CD4-positive, alpha-beta T cell (primary cell): ENCODE results near the gene DEF6. TPM values are rescaled to one million over a fixed set of nuclear protein-coding genes. Genes with fewer than 3 reads are reported as not detected.

ENCODE experiments used
- ATAC-seq: fragments of 200-7000 bp; cut with Tn5 transposase; one replicate; pipeline ENCODE4 v1.10.0; 2022; ENCODE audit warnings: mild to moderate bottlenecking; ENCODE audit not compliant: poor library complexity
- CTCF ChIA-PET: fragments of 350-600 bp; sonication (Branson Sonifier 250); formaldehyde crosslinking; loops from one replicate; lab custom pipeline; 2021; ENCODE audit warnings: antibody characterized with exemption, inconsistent platforms; lab: Charles Lee
- POLR2A ChIA-PET: fragments of 350-600 bp; sonication (Branson Sonifier 250); formaldehyde crosslinking; loops from one replicate; lab custom pipeline; 2021; ENCODE audit warnings: antibody characterized with exemption, inconsistent platforms; lab: Charles Lee
- DNase-seq, 14 experiments: peaks; one replicate each; pipeline ENCODE4 v3.0.0-alpha.2; 2013 to 2020; ENCODE audit warnings: mixed read lengths in 2 of 14
- H3K27ac ChIP-seq, 2 donors: one replicate each; pipeline versions ENCODE4 v1.5.1 to v1.7.0; 2013; ENCODE audit warnings: low read length in 2 of 2, low read depth in 1 of 2, mild to moderate bottlenecking in 1 of 2
- H3K27me3 ChIP-seq, 2 experiments: 1 replicate in 1 of 2; 2 replicates in 1 of 2; pipeline versions ENCODE4 v1.6.1 to v1.7.0; 2013; ENCODE audit warnings: low read length in 2 of 2, control low read depth in 1 of 2, mild to moderate bottlenecking in 1 of 2, moderate library complexity in 1 of 2; ENCODE audit not compliant: insufficient read depth in 2 of 2, control insufficient read depth in 1 of 2
- H3K36me3 ChIP-seq: one replicate; pipeline ENCODE4 v1.6.1; 2013; ENCODE audit warnings: low read length, control low read depth; ENCODE audit not compliant: insufficient read depth
- H3K4me1 ChIP-seq: one replicate; pipeline ENCODE4 v1.6.1; 2013; ENCODE audit warnings: low read length, control low read depth; ENCODE audit not compliant: insufficient read depth
- H3K4me3 ChIP-seq: one replicate; pipeline ENCODE4 v1.5.1; 2013; ENCODE audit warnings: mild to moderate bottlenecking, low read length, moderate library complexity
- H3K9me3 ChIP-seq, 2 experiments: 1 replicate in 1 of 2; 2 replicates in 1 of 2; pipeline versions ENCODE4 v1.6.1 to v1.7.0; 2013; ENCODE audit warnings: low read length in 2 of 2, mild to moderate bottlenecking in 2 of 2, control low read depth in 1 of 2, moderate library complexity in 1 of 2; ENCODE audit not compliant: control insufficient read depth in 1 of 2, insufficient read depth in 1 of 2
- H3K27ac Mint-ChIP-seq: one replicate; pipeline ENCODE4 v1.8.0; 2020; ENCODE audit warnings: mixed read lengths
- H3K27me3 Mint-ChIP-seq: one replicate; pipeline ENCODE4 v1.8.0; 2021; ENCODE audit warnings: mixed read lengths
- H3K36me3 Mint-ChIP-seq: one replicate; pipeline ENCODE4 v1.8.0; 2021; ENCODE audit warnings: low read depth, mixed read lengths
- H3K4me1 Mint-ChIP-seq: one replicate; pipeline ENCODE4 v1.8.0; 2021; ENCODE audit warnings: low read depth, mixed read lengths
- H3K4me3 Mint-ChIP-seq: one replicate; pipeline ENCODE4 v1.8.0; 2020; ENCODE audit warnings: mild to moderate bottlenecking, mixed read lengths
- H3K9me3 Mint-ChIP-seq: one replicate; pipeline ENCODE4 v1.8.0; 2020; ENCODE audit warnings: mixed read lengths
- intact Hi-C, 2 experiments: fragments of 100-400 bp; cut with DNase I in 1 of 2; cut with micrococcal nuclease in 1 of 2; formaldehyde crosslinking; loops; one replicate each; pipeline versions ENCODE4 v1.15.1 to v1.9.0; 2023 to 2025; cut with DNase I, micrococcal nuclease
- polyA plus RNA-seq, 2 donors: library from polyadenylated mRNA; unstranded; fragments of 120-200 nt; gene quantifications; one replicate each; pipeline ENCODE4 v1.2.1, GENCODE V29; 2013
- total RNA-seq, 174 experiments: library from RNA in 2 of 174; stranded (reverse) in 2 of 174; gene quantifications; one replicate each; pipeline ENCODE4 v1.2.3 and lab custom pipeline; 2021 to 2026
- TF ChIP-seq, protein P1 (sequence below): fragments of 200-600 bp; IDR thresholded peaks from one replicate; pipeline ENCODE4 v1.8.0; 2022; ENCODE audit warnings: antibody characterized with exemption, mild to moderate bottlenecking

Gene DEF6
- total RNA-seq = 100 to 1,000 TPM; 209 to 212 TPM
- polyA plus RNA-seq (2013, experiment 1 of 2) = 186 TPM
- polyA plus RNA-seq (2013, experiment 2 of 2) = 219 TPM
- total RNA-seq (lab: John Stamatoyannopoulos, UW) = 47.3 to 495 (median 223) reads per million in 172 experiments

DNA sequence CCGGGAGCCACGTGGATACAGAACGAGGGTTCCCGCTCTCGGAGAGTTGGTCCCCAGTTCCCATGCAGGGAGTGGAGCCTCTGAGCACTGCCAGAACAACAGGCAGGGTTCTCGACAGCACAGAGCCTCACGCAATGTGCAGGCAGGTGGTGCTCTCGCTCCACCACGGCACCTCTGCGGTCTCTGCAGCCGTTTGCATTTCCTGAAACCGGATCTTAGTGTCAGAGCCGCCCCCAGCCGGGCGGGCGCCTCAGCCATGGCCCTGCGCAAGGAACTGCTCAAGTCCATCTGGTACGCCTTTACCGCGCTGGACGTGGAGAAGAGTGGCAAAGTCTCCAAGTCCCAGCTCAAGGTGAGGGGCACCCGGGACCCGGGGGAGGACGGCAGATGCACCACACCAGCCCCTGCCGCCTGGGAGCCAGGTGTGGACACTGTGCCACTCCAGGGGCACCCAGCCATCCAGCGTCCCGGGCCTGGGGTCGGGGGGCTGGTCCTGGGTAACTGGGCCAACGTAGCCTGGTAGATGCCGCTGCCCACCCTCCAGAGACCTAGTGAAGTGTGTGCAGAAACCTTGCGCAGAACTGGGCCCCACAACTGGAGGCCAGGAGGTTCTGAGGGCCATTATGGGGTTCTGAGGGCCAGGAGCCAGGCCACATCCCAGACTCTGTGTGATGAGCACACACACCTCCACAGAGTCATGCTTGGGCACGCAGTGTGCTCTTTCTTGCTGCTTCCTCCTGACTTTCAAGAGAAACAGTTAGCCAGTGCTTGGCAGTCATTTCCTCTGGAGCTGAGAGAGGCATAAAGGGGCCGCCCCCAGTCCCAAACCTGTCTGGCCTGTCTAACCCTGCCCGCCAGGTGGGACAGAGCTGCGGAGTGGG is at the start of gene DEF6:
DEF6 (plus strand) TSS at position 218 of the 881 bp plus-strand sequence; CDS start at position 257, 39 bp downstream.
- ChIA-PET CTCF (interaction anchor here (0.6 to 7.9 kb wide), 16 partner anchors 13 to 254 kb away, joined by 3 to 75 read pairs (median 5); partner anchors contain the start of genes FANCE, PPARD and RPL10A), POLR2A (interaction anchor here (0.6 to 9.2 kb wide), 13 partner anchors 13 to 254 kb away, joined by 3 to 94 read pairs (median 7); partner anchors contain the start of genes FANCE, PPARD, RPL10A and ZNF76)
- no peaks in the 10 kb centered on the region for H3K9me3 Mint-ChIP-seq
- H3K36me3 ChIP-seq = peaks cover 39% of the 10 kb centered on the region
- H3K9me3 ChIP-seq = no peaks in the 10 kb centered on the region
- H3K27me3 ChIP-seq = no peaks in the 10 kb centered on the region
- ATAC-seq (peak; percentile 73), DNase-seq (peak; percentile 82 to 95 (median 88))
- H3K4me3 Mint-ChIP-seq = peak within 1 kb of the TSS; percentile 87
- peak within 1 kb of the TSS; percentile 96 for H3K27ac Mint-ChIP-seq
- H3K27ac ChIP-seq = peak within 1 kb of the TSS; percentile 88 to 91
- H3K36me3 Mint-ChIP-seq = peaks cover 74% of the 10 kb centered on the region
- intact Hi-C loops = loop anchor here (1.0 to 5.0 kb wide), 5 partner anchors 12 to 254 kb away; partner anchors contain the start of genes RPL10A (in 2 of the 2) and PPARD (in 1 of the 2)
- no peaks in the 10 kb centered on the region for H3K27me3 Mint-ChIP-seq
- peaks cover 57% of the 10 kb centered on the region for H3K4me1 ChIP-seq
- H3K4me1 Mint-ChIP-seq = peaks cover 57% of the 10 kb centered on the region
- peak within 1 kb of the TSS; percentile 81 for H3K4me3 ChIP-seq
- TF ChIP-seq, protein P1, sequence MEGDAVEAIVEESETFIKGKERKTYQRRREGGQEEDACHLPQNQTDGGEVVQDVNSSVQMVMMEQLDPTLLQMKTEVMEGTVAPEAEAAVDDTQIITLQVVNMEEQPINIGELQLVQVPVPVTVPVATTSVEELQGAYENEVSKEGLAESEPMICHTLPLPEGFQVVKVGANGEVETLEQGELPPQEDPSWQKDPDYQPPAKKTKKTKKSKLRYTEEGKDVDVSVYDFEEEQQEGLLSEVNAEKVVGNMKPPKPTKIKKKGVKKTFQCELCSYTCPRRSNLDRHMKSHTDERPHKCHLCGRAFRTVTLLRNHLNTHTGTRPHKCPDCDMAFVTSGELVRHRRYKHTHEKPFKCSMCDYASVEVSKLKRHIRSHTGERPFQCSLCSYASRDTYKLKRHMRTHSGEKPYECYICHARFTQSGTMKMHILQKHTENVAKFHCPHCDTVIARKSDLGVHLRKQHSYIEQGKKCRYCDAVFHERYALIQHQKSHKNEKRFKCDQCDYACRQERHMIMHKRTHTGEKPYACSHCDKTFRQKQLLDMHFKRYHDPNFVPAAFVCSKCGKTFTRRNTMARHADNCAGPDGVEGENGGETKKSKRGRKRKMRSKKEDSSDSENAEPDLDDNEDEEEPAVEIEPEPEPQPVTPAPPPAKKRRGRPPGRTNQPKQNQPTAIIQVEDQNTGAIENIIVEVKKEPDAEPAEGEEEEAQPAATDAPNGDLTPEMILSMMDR = peak; percentile 78

DNA sequence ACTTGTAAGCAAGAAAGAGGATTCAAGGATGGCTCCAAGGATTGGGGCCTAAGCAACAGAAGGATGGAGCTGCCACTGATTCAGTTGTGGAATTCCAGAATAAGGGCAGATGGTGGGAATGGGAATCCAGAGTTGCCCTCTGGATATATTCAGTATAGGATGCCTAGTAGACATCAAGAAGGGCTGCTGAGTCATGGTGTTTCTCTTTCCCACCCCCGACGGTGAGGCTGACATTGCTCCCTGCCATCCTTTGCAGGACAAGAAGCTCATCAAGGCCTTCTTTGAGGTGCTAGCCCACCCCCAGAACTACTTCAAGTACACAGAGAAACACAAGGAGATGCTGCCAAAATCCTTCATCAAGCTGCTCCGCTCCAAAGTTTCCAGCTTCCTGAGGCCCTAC is 49.3 kb upstream of the DEF6 start:
- ATAC-seq = no peak
- H3K4me3 Mint-ChIP-seq = no peak overlapping the region
- POLR2A ChIA-PET = interaction anchor here (1.3 kb wide), 1 partner anchor 11 kb away, joined by 3 read pairs; the partner anchor contains the start of gene ZNF76

GRCh38 chr6:35248965-35249364 is 48.7 kb upstream of the DEF6 start:
- Histone ChIP-seq H3K27ac (no peak overlapping the region), H3K4me1 (no peaks in the 10 kb centered on the region), H3K27me3 (no peaks in the 10 kb centered on the region), H3K9me3 (no peaks in the 10 kb centered on the region), H3K36me3 (peaks cover 9% of the 10 kb centered on the region), H3K4me3 (no peak overlapping the region)
- Mint-ChIP-seq H3K9me3 (no peaks in the 10 kb centered on the region), H3K36me3 (no peaks in the 10 kb centered on the region), H3K4me3 (no peak overlapping the region), H3K27ac (no peak overlapping the region), H3K27me3 (no peaks in the 10 kb centered on the region), H3K4me1 (peaks cover 10% of the 10 kb centered on the region)
- ChIA-PET POLR2A (interaction anchor here (1.3 kb wide), 1 partner anchor 10 kb away, joined by 3 read pairs; the partner anchor contains the start of gene ZNF76), CTCF (no interaction called here)
- TF ChIP-seq, protein P1 = no peak
- no peak for ATAC-seq
- no peak for DNase-seq
- intact Hi-C loops = no loop called here

More for the DNA sequence above, 49.3 kb upstream of the DEF6 start:
- no peak overlapping the region for H3K27ac Mint-ChIP-seq
- no peaks in the 10 kb centered on the region for H3K36me3 Mint-ChIP-seq
- Histone ChIP-seq H3K4me3 (no peak overlapping the region), H3K9me3 (no peaks in the 10 kb centered on the region), H3K36me3 (peaks cover 9% of the 10 kb centered on the region), H3K4me1 (no peaks in the 10 kb centered on the region), H3K27me3 (no peaks in the 10 kb centered on the region), H3K27ac (no peak overlapping the region)
- peaks cover 6% of the 10 kb centered on the region for H3K4me1 Mint-ChIP-seq
- H3K9me3 Mint-ChIP-seq = no peaks in the 10 kb centered on the region
- TF ChIP-seq, protein P1 = no peak
- no peak for DNase-seq
- CTCF ChIA-PET = no interaction called here
- intact Hi-C loops = no loop called here
- no peaks in the 10 kb centered on the region for H3K27me3 Mint-ChIP-seq
